Kidney (tissue), 14 donors: ENCODE measurements around the gene COMMD7. TPM values are rescaled to one million over a fixed set of nuclear protein-coding genes. Genes with fewer than 3 reads are reported as not detected.

Experiments
- DNase-seq, 5 donors: peaks; one replicate each; pipeline ENCODE4 v3.0.0-alpha.2; 2013 to 2020
- FAIRE-seq: peaks from 2 replicates; lab custom pipeline; 2012; peaks lifted over from hg19 to GRCh38; lab: Jason Lieb, UNC
- H3K27ac ChIP-seq, 2 donors: one replicate each; pipeline ENCODE4 v1.7.0; 2013; ENCODE audit warnings: low read depth in 2 of 2, low read length in 2 of 2, inconsistent platforms in 1 of 2
- H3K27me3 ChIP-seq: one replicate; pipeline ENCODE4 v1.7.1; 2013; ENCODE audit warnings: low read length, inconsistent platforms; ENCODE audit not compliant: control insufficient read depth, insufficient read depth
- H3K36me3 ChIP-seq, 3 donors: one replicate each; pipeline versions ENCODE4 v1.7.0 to v1.7.1; 2013; ENCODE audit warnings: low read length in 3 of 3, control low read depth in 1 of 3, inconsistent platforms in 1 of 3; ENCODE audit not compliant: insufficient read depth in 3 of 3, control insufficient read depth in 2 of 3
- H3K4me1 ChIP-seq, 3 donors: one replicate each; pipeline versions ENCODE4 v1.7.0 to v1.7.1; 2013; ENCODE audit warnings: low read length in 3 of 3, inconsistent platforms in 1 of 3, low read depth in 1 of 3; ENCODE audit not compliant: control insufficient read depth in 2 of 3, insufficient read depth in 2 of 3
- H3K4me3 ChIP-seq, 3 donors: one replicate each; pipeline versions ENCODE4 v1.7.0 to v1.8.1; 2013; ENCODE audit warnings: low read length in 3 of 3, control low read depth in 1 of 3, inconsistent platforms in 1 of 3
- H3K9ac ChIP-seq, 3 donors: one replicate each; pipeline versions ENCODE4 v1.7.0 to v1.7.1; 2013; ENCODE audit warnings: low read length in 3 of 3, control low read depth in 1 of 3, inconsistent platforms in 1 of 3
- H3K9me3 ChIP-seq, 3 donors: one replicate each; pipeline versions ENCODE4 v1.7.0 to v1.7.1; 2013; ENCODE audit warnings: low read length in 3 of 3, control low read depth in 1 of 3, inconsistent platforms in 1 of 3; ENCODE audit not compliant: control insufficient read depth in 2 of 3, insufficient read depth in 1 of 3
- intact Hi-C: fragments of 100-400 bp; cut with DNase I; formaldehyde crosslinking; loops from one replicate; pipeline ENCODE4 v1.11.1; 2022
- polyA plus RNA-seq: library from polyadenylated mRNA; stranded (reverse); fragments of 350-450 nt; fragmentation: Illumina TruSeq; extraction: RNeasy Lipid Tissue Mini Kit (QIAGEN cat#74804); gene quantifications from one replicate; pipeline ENCODE4 v1.2.3, GENCODE V29; 2014; ENCODE audit warnings: low read depth, low replicate concordance; ENCODE audit not compliant: insufficient read depth
- total RNA-seq: library from RNA; stranded (reverse); fragmentation: NEBNext Ultra II Directional; extraction: Animal tissue kit (Norgen Biotek cat#: 25700); gene quantifications from one replicate; pipeline ENCODE4 v1.2.1, GENCODE V29; 2021
- TF ChIP-seq, protein P1 (sequence below): IDR thresholded peaks from 3 replicates; pipeline ENCODE4 v1.5.1; 2012; ENCODE audit warnings: mild to moderate bottlenecking, moderate library complexity, borderline replicate concordance; ENCODE audit not compliant: insufficient read depth; ENCODE audit errors: extremely low read depth
- donor health status: control.
- donor health status: control.
- donor health status: control.
- donor health status: control.
- donor health status: control.
- donor health status: DM: yes; HTN: yes; CAD: no.
- donor health status: Normal renal cell carcinoma (clear cell type).

Gene COMMD7
- total and polyA plus RNA-seq, 2 donors from 2014 or later, result 45.8 to 99.2 TPM

DNA sequence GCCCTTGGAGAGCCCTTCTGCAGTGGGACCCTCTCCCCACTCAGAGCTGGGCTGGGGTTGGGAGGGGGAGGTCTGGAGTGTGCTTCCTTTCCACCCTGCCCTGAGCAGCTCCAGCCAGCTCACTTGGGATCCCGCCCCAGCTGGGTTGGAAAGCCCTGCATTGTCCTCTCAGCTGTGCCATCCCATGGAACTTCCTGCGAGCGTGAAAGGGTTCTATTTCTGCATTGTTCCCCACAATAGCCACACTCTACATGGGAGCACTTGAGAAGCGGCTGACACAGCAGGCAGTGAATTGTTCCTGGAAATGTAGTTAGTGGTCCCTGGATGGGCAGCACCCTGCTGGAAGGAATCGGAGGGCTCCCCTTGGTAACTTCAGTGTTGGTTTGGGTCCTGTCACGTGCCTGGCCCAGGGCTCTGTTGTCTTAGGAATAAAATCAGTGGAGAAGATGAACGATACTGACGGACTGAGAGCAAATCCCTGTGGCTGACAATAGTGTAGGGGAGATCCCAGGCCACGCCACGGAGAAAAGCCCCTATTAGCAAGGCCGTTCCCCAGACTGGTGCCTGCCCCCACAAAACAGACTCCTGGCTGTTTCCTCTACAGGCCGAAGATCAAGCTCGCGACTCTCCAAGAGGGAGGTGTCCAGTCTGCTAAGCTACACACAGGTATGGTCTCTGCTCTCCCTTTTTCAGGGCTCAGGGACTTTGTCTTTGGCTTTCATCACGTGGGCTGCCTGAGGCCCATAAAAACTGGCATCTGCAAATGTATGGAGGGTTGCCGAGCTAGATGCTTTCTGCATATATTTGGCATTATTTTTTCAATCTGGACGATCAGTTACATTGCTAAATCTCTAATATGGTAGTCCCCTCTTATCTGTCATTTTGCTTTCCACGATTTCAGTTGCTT is 37.7 kb upstream of the COMMD7 start:
- H3K4me3 ChIP-seq, result no peak overlapping the region
- TF ChIP-seq, protein P1, sequence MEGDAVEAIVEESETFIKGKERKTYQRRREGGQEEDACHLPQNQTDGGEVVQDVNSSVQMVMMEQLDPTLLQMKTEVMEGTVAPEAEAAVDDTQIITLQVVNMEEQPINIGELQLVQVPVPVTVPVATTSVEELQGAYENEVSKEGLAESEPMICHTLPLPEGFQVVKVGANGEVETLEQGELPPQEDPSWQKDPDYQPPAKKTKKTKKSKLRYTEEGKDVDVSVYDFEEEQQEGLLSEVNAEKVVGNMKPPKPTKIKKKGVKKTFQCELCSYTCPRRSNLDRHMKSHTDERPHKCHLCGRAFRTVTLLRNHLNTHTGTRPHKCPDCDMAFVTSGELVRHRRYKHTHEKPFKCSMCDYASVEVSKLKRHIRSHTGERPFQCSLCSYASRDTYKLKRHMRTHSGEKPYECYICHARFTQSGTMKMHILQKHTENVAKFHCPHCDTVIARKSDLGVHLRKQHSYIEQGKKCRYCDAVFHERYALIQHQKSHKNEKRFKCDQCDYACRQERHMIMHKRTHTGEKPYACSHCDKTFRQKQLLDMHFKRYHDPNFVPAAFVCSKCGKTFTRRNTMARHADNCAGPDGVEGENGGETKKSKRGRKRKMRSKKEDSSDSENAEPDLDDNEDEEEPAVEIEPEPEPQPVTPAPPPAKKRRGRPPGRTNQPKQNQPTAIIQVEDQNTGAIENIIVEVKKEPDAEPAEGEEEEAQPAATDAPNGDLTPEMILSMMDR, result no peak
- no peak overlapping the region for H3K9ac ChIP-seq
- H3K36me3 ChIP-seq, result peaks cover 0 to 3% (median 0%) of the 10 kb centered on the region in 3 donors
- no peaks in the 10 kb centered on the region for H3K27me3 ChIP-seq
- intact Hi-C loops, result no loop called here
- no peaks in the 10 kb centered on the region for H3K9me3 ChIP-seq
- DNase-seq (no peak), FAIRE-seq (no peak)
- H3K27ac ChIP-seq, result no peak overlapping the region
- H3K4me1 ChIP-seq, result peaks cover 0 to 16% (median 4%) of the 10 kb centered on the region in 3 donors

DNA sequence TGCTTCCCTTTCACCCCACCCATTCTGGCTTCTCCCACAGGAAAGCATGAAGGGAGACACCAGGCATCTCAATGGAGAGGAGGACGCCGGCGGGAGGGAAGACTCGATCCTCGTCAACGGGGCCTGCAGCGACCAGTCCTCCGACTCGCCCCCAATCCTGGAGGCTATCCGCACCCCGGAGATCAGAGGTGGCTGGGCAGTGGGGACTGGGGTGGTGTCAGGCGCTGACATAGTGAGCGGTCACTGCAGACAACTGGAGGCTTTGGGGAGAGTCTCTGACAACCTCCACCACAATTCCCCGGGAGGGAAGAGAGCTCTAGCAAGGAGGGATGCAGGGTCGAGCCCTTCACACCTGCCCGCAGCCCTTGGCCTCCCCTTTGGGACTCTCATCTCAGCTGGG is 37.0 kb upstream of the COMMD7 start:
- no peak overlapping the region for H3K4me3 ChIP-seq
- FAIRE-seq, result no peak
- no peaks in the 10 kb centered on the region for H3K9me3 ChIP-seq
- no peak overlapping the region for H3K9ac ChIP-seq
- H3K36me3 ChIP-seq, result peaks cover 0 to under 1% (median 0%) of the 10 kb centered on the region in 3 donors
- peaks cover 0 to 16% (median 4%) of the 10 kb centered on the region in 3 donors for H3K4me1 ChIP-seq
- TF ChIP-seq, protein P1, result no peak
- no peak for DNase-seq
- intact Hi-C loops, result no loop called here
- no peaks in the 10 kb centered on the region for H3K27me3 ChIP-seq
- no peak overlapping the region for H3K27ac ChIP-seq

DNA sequence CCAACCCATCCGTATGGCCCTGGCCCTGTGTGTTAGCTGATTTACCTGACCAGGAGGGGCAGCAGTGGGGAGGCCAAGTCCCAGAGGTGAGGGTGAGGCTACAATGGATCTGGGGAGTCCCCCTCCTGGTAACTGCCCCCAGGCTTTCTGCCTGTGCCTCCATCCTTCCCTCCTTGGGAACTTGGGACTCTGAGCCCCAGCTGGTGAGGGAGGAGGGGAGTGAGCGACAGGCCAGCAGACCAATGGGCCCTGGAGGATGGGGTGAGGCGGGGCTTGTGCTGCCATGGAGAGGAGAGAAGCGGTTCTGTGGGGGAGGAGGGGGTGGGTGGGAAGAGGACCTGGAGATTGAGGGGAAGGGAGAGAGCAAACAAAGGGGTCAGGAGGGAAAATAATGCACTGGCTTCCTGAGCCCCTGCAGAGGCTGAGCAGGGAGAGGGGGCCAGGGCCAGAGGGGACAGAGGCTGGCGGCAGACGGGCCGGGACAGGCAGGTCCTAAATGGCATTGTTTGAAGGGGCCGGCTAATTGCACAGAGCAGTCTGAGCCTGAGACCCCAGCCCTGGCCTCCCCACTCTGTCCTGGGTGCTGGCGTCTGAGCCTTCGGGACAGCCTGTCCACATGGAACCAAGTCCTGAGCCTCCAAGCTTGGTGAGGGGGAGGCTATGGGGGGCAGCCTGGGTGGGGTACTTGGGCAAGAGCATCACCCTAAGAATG is 36.4 kb upstream of the COMMD7 start:
- intact Hi-C loops, result no loop called here
- no peaks in the 10 kb centered on the region for H3K27me3 ChIP-seq
- TF ChIP-seq, protein P1, result no peak
- no peak overlapping the region for H3K27ac ChIP-seq
- H3K4me3 ChIP-seq, result no peak overlapping the region
- H3K9me3 ChIP-seq, result no peaks in the 10 kb centered on the region
- peaks cover 0 to 16% (median 4%) of the 10 kb centered on the region in 3 donors for H3K4me1 ChIP-seq
- DNase-seq, result peak in 4 of 5 donors; percentile 66 to 88 (median 78)
- H3K9ac ChIP-seq, result no peak overlapping the region
- no peaks in the 10 kb centered on the region for H3K36me3 ChIP-seq
- FAIRE-seq, result no peak
